Stimulated activated naive CD4-positive, alpha-beta T cell (primary cell): Measurements from ENCODE around the gene GFY.

Experiments used
- DNase-seq, 6 experiments: peaks; one replicate each; lab custom pipeline; 2025; lab: John Stamatoyannopoulos, UW

Gene GFY

DNA sequence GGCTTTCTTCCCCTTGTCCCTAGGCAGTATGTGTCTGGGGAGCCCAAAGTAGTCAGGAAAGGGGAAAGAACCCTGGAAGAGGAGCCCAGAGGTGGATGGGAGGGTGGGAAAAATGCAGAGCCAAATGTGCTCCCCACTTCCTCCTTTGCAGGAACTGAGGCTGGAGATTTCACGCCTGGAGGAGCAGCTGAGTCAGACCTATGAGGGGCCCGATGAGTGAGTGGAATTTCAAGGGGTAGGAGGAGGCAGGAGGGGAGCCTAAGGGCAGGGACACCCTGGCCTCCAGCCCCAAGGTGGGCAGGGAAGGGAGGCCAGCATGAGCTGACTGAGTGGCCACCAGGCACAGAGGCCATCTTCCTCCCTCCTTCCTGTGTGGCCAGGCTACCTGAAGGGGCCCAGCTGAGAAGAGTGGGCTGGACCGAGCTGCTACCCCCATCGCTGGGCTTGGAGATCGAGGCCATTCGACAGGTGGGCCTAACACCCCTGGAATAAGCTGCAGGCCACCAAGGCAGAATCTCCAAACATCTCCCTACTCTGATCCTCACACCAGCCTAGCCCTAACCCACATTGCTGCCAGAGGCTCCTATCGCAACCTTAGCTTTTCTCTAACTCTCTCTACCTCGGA, 16.3 kb upstream of the GFY start:
- no peak for DNase-seq

DNA sequence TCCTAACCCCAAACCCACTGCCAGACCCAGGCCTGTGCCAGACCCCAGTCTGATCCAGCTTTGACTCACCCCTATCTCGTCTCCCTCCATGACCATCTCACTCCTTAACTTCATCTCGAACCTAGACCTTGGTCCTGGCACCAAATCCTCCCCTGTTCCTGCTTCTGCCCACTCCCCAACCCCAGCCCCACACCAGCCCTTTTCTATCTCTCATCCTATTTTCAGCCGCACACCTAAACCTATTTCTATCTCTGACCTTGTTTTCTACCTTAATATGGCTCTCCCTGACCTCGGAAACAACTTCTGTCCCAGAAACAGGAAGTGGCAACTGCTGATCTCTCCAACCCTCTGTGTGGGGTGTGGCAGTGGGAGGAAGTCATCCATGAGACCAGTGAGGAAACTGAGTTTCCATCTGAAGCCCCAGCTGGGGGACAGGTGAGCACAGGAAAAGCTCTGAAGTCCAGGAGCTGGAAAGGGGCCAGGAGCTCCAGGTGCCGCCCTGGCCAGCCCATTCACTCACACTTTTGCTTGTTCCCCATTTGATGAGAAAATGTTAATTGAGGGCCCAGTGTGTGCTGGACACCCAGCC, 15.7 kb upstream of the GFY start:
- peak in 2 of 6 experiments; percentile 26 to 36 for DNase-seq

DNA sequence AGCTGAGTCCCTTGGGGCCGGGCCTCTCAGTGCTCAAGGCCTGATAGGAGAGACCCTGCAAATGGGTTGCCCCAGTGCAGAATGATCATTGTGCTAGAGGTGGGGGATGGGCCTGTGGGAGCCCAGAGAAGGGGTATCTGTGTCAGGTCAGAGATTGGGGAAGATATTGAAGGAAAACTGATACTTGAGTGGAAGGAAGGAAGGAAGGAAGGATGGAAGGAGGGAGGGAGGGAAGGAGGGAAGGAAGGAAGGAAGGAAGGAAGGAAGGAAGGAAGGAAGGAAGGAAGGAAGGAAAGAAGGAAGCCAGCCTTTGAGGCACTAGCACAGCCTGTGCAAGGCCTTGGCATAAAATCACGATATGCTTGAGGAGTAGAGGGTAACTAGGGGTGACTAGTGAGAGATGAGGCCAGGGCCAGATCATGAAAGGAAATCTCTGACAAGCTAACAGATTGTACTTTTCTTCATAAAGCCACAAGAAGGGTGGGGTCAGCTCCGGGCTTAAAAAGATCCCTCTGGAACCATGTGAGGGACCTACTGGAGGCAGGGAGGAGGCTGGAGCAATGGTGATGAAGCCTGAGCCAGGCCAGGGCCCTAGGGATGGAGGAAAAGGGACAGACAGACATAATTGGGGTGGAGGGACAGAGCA, 13.4 kb upstream of the GFY start:
- DNase-seq, result no peak

DNA sequence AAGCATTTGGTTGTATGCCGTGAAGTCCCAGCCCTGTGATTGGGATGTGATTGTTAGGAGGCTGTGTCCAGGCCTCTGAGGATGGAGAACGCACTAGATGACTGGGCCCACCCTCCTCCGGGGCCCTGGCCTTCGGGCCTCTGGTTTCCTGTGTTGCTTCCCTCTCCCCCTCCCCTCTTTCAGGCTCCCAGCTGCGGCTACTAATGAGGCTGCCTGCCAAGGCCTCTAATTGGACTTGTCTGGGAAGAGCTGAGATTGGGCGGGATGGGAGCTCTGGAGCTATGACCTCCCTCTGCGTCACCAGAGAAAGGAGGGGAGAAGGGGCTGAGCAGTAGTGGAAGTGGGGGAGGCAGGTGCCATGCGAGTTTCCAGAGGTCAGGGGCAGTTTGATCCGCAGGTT, 11.8 kb upstream of the GFY start:
- DNase-seq, result no peak

DNA sequence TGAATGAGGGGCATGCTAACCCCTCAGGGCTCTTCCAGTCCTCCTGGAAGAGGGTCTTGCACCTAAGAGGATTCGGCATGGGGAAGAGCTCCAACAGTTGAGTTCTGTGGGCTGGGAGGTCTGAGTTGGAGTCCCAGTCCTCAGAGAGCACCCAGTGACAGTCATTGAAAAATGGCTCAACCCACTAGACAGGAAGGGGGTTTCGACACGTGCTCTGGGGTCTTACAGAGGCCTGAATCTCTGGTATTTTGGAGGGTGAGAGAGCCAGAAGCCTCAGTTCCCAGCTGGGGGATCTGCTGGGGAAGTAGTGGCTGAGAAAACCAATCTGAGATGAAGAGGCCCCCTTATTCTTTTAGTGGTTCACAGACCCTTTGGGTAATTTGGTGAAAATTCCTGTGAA, 10.9 kb upstream of the GFY start:
- no peak for DNase-seq

DNA sequence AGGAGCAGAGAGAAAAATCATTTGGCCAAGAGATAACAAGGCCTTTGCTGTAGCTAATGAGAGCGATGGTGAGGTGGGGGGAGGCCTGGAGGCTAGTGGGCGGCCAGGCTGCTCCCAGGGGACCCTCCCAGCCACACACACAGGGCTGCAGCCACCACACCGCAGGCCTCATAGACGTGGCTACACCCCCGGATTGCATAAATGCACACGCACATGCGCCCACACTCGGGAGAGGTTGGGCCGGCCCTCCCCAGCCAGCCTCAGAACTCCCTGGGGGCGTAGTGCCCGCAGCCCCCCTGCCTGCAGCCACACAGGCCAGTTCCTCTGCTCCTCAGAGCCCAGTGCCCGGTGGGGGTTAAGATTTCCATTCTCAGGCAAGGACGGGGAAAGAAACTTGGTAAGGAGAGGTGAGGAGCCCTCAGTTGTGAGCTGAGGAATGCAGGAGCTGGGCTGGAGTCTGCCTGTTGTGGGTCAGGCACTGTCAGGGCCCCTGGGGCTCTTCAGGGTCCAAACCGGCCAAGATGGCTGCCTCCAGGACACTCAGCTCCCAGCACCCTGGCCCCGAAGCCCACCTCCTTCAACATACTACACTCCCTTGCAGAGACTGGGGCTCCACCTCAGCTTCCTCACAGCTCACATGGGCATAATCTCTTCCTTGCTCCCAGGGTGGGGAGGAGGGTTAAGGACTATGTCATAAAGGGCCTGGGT, 9.9 kb upstream of the GFY start:
- DNase-seq, result no peak

DNA sequence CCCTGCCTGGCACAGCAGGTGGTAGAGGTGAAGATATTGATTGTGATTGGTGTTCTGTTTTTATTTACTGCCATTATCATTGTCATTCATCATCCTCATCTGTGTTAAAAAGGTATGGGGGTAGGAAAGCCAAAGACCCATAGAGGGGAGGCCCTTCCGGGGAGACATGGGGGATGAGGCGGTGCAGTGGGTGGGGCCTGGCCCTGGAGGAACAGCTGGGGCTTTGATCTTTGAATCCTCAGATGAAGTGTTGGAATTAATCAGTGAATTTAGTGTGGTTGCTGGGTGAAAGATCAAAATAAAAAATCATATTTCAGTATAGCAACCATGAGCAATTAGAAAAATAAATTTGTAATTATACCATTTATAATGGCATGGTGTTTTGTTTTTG, 9.4 kb upstream of the GFY start:
- DNase-seq, result no peak

DNA sequence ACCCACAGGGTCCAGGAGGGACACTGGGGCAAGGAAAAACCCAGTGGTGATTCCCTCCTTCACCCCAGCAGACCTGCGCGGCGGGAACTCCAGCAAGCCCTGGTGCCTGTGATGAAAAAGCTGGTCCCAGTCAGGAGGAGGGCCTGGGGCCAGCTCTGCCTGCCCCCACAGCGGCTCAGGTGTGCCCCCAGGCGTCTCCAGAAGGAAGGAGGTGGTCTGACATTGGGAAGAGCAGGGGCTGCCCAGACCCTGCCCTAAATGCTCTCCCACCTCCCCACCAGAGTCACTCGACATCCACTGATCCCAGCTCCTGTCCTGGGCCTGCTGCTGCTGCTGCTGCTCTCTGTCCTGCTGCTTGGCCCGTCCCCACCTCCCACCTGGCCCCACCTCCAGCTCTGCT, 8.1 kb upstream of the GFY start:
- DNase-seq, result no peak

DNA sequence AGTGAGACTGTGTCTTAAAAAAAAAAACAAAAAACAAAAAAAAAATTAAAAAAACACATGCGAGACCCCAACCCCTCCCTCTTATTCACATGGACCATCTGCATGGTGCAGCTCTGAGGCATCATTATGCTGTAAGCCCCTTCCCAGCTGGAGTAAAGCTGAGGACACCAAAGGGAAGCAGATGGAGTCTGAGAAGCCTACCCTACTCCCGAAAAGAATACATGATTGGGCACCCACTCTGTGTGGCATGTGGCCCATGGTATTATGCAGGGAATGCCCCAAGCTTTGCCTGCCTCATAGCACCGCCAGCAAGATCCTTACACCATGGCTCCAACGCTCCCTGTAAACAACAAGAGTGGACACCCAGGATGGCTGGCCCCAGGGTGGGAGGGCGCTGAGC, 6.7 kb upstream of the GFY start:
- DNase-seq, result no peak

DNA sequence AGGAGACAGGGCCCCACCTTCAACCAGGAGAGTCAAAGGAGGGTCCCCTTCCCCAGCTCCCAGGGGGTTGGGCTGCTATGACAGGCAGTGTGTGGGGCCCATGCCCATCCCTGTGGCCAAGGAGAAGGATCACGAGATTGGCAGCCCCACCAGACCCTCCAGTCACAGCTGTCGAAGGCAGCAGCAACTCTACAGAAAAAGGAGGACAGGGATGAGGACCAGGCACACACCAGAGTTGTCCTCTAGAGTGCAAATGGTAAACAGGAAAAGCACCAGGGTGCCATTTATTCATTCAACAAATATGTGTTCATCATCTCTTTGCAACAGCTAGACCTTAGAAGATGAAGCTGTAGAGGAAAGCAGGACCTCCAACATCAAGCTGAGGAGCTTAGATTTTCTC, 6.0 kb upstream of the GFY start:
- no peak for DNase-seq

DNA sequence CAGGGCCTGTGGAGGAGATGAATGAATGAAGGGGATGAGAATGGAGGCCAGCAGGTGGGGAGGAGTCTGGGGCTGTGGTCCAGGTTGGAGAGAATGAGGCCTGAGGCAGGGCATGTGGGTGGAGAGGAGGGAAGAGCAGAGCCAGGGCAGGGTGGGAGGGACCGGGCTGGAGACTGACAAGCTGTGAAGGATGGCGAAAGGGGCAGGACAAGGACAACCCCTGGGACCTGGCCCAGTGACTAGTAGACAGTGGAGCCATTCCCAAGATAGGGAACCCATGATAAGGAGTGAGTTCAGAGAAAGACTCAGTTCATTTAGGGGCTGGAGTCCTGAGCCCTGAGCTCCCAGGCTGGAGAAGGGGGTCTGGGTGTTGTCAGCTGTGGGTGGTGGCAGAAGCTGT, 5.0 kb upstream of the GFY start:
- no peak for DNase-seq

DNA sequence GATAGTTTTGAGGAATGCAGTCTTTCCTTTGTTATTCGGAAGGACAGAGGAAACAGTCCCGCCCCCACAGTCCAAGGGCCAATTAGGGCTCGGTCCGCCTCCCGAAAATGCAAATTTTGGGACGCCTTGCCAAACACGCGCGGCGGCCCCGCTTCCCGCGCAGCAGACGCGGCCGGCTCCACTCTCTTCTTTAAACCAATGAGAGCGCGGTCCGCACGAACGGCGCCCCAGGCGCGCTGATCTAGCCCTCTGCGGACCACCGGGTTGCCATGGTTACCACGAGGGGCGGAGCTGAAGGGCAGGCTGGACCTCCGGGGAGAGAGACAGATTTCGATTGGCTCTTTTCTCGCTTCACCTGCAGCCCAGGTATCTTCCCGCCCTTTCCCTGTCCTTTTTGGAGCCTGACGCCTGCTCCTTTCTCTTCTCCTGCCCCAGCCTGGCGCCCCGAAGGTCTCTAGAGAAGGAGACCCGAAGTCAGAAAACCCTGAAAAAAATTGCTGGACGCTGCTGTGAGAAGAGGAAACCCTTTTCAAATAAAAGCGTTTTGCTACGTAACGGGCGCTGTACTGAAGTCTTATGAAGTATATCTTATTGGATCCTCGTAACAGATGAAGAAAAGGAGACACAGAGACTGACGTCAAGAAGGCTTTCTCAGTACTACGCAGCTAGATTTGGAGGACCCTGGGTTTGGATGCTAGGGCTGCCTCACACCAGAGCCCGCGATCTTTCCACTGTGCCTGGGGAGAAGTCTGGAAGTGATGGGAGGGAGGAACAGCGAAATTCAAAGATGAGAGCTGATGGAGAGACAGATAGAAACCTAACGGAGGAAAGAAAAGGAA, 3.9 kb upstream of the GFY start:
- DNase-seq, result peak in 3 of 6 experiments; percentile 21 to 40 (median 29)

DNA sequence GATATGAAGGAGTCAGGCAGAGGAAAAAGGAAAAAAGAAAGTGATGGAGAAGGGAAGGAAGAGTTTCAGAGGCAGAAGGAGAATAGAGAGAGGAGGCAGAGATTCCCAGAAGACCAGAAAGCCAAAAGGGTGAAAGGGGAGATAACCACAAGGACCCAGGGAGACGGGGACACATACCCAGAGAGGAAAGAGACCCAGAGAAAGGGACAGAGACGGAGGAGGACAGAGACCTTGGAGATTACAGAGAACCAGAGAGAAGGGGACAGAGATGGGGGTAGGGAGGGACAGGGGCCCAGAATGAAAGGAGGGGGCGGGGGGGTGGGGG, 3.3 kb upstream of the GFY start:
- DNase-seq, result no peak

DNA sequence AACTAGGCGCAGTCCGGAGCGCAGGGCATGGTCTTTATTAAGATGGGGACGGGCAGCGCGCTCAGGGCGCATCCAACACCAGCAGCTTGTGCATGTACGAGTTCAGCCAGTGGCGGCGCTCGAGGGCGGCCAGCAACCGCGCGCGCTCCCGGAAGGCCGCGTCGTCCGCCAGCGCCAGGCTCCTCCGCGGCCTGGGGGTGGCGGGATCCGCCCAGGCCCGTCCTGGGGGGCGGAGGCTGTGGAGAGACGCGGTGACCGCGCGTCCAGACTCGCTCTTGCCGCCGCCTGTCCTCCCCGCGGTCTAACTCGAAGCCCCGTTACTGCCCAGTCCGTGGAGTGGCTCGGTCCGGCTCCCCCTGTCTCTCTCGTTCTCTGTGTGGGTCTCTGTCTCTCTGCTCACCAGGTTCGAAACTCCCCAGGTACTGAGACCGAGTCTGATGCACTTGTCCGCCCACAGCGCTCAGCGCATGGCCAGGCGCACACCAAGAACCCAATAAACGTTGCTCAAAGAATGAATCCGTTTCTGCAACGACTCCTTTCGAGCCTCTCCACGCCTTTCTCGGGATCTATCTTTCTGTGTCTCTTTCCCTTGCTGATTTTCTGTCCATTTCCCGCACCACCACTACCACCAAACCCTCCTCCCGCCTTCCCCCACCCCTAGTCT, 2.6 kb upstream of the GFY start:
- peak in 3 of 6 experiments; percentile 28 to 51 (median 33) for DNase-seq

DNA sequence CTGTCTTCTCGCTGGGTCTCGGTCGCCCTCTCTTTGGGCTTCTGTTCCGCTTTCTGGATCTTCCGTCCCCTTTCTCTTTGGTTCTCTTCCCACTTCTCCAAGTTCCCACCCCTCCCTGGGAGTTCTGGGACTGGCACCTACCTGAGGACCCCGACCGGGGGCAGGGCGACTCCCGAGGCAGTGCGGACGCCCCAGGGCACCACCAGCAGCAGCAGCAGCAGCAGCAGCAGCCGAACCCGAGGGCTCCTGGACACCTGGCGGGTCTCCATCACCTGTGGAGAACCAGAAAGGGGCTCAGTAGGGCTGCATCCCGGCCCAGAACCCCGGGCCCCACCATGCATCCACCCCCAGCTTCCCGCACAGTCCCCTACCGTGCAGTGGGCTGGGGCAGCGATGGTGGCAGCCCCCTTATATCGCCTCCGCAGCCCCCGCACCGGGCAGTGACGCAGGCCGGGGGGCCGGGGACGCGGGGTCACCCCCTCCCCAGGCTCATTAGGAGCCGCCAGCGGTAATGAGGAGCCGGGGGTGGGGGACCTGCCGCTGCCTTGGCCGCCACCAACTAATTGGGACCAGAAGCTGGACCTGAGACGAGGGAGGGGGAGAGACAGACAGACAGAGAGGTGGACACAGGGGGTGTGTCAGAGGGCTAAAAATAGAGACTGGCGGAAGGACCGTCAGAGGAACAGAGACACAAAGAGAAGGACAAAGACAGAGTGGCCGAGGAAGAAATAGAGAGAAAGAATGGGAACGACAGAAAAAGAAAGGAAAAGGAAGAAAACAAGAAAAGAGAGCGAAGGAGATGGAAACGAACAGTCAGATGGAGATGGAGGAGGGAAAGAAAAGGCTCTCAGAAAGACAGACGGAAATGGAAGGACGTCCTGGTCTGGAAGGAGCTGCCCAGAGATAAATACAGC, 1.9 kb upstream of the GFY start, which contains the start of gene PTH2:
TSS of gene PTH2 (minus strand) at position 371 of the 914 bp plus-strand sequence. CDS start at position 269, 102 bp downstream.
- DNase-seq, result peak in 1 of 6 experiments; percentile 47

DNA sequence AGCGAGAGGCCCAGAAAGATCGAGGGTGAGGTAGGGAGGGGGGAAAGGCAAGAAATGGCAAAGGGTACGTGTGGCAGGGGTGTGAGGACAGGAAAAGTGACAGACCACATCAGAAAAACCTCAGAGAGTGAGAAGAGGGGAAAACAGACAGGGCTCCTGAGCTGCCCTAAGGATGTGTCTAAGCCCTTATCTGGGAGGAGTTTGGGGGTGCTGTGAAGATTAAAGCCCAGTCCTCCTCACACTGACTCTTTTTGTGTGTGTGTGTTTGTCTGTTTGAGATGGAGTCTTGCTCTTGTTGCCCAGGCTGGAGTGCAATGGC, 1.2 kb upstream of the GFY start:
- peak in 3 of 6 experiments; percentile 20 to 36 (median 31) for DNase-seq

DNA sequence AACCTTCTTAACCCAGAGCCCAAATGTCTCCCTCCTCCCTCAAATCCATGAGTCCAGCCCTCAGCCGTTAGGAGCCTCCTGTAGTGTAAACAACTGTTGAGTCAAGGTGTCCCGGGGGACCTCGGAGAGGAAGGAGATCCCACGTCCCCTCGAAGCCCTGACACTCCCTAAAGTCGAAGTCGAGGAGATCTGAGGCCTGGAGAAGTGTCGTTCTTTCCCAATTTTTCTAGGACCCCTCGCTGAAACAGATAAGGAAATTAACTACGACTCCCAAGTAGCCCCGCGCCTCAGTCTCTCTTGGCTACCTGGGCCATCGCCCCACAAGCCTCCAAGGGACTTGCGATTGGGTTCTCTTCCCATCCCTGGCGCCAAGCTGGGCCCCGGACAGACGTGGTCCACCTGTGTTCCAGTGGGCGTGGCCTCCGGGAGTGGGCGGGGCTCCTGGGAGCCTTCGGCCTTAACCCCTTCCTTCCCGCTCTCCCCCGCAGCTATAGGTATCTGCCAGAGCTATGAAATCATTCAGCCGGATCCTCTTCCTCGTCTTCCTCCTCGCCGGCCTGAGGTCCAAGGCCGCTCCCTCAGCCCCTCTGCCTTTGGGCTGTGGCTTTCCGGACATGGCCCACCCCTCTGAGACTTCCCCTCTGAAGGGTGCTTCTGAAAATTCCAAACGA, 869 bp downstream of the GFY start:
- peak in 2 of 6 experiments; percentile 13 to 19 for DNase-seq

DNA sequence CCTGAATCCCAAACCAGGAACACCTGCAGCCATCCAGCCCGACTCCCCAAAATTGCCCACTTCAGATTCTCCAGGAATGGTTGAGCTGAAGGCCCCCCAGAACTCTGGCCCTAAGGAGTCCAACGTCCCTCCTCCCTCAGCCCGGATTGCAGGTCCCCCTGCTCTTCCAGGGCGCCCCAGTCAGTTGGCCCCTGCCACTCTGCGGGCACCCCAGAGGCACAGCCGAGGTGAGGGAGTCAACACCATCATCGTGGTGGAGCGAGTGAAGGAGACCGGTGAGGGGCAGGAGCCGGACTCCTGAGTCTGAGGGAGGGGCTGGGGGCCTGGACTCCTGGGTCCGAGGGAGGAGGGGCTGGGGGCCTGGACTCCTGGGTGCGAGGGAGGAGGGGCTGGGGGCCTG, 2.2 kb downstream of the GFY start:
- no peak for DNase-seq

DNA sequence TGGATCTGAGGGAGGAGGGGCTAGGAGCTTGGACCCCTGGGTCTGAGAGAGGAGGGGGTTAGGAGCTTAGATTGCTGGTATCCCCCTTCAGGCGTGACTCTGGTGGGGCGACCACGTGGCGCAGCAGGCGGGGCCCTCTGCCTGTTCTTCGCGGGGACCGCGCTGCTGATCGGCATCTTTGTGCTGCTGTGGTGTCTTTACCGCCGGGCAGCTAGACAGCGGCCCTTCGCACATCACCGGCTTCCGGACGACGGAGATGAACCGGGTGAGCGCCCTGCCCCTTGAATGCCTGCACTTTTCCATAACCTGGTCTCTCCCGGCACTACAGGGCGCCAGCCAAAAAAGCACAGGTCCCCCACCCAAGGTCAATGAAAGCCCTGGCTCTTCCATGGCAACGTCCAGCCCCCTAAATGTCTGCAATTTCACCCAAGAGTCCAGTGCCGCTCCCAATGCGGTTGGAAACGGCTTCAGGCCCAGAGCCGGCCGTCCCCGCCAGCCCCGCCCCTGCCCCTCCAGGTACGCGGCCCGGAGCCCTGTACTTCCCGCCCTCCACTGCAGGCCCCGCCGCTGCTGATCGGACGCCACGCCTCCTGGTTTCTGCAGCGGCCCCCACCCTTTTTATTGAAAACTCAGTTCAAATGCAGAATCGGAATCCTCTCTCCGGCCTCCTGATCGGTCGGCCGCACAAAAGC, 2.8 kb downstream of the GFY start:
- DNase-seq, result peak in 3 of 6 experiments; percentile 26 to 31 (median 28)
